ENCODE results near the gene PARN.
"Not testable (repeated sequence)": the region's sequence is repeated elsewhere in the genome, so short reads cannot be mapped to it uniquely, and the experiment has no call there.

Gene PARN

GRCh38 chr16:14572535-14572934 is 57.5 kb downstream of the PARN start:
- no peak for DNase-seq

- DNase-seq = no peak
These were observed 60.8 kb downstream of the PARN start for GRCh38 chr16:14569213-14569612.

- DNase-seq = no peak
These were observed 63.5 kb downstream of the PARN start for GRCh38 chr16:14566599-14566998.

- DNase-seq = no peak
These were observed 64.4 kb downstream of the PARN start for GRCh38 chr16:14565688-14566025.

GRCh38 chr16:14564861-14565687 is 65.0 kb downstream of the PARN start:
- DNase-seq = no peak

- no peak for DNase-seq
These were observed 65.7 kb downstream of the PARN start for GRCh38 chr16:14564323-14564722.

GRCh38 chr16:14562691-14563491 is 67.2 kb downstream of the PARN start:
- DNase-seq = no peak

- no peak for DNase-seq
These were observed 69.5 kb downstream of the PARN start for GRCh38 chr16:14560523-14560922.

- DNase-seq = no peak
These were observed 70.2 kb downstream of the PARN start for GRCh38 chr16:14559809-14560241.

- DNase-seq = no peak
These were observed 76.6 kb downstream of the PARN start for GRCh38 chr16:14553447-14553846.

GRCh38 chr16:14549789-14550153 is 80.3 kb downstream of the PARN start:
- no peak for DNase-seq

GRCh38 chr16:14548933-14549788 is 80.9 kb downstream of the PARN start:
- DNase-seq = no peak

GRCh38 chr16:14545346-14545884 is 84.6 kb downstream of the PARN start:
- no peak for DNase-seq

GRCh38 chr16:14544846-14545245 is 85.2 kb downstream of the PARN start:
- not testable (repeated sequence) for DNase-seq

- no peak for DNase-seq
These were observed 90.4 kb downstream of the PARN start for GRCh38 chr16:14539631-14540030.

- DNase-seq = no peak
These were observed 90.9 kb downstream of the PARN start for GRCh38 chr16:14539156-14539555.

- no peak for DNase-seq
These were observed 91.5 kb downstream of the PARN start for GRCh38 chr16:14538604-14539003.

GRCh38 chr16:14531613-14532012 is 98.4 kb downstream of the PARN start:
- no peak for DNase-seq

- no peak for DNase-seq
These were observed 99.0 kb downstream of the PARN start for GRCh38 chr16:14531101-14531500.

- DNase-seq = no peak
These were observed 100.0 kb downstream of the PARN start for GRCh38 chr16:14530046-14530445.

- DNase-seq = peak; percentile 63
These were observed 100.9 kb downstream of the PARN start for GRCh38 chr16:14529010-14529669.

GRCh38 chr16:14528306-14528705 is 101.8 kb downstream of the PARN start:
- no peak for DNase-seq
